DMS114 treated with DMSO at 0.1 percent for 48 hours (cell line): Measurements from ENCODE around the gene PNPLA7.

Experiments used
- DNase-seq: peaks from one replicate; lab custom pipeline; 2025; ENCODE audit not compliant: unreplicated experiment; lab: John Stamatoyannopoulos, UW

PNPLA7 gene

DNA sequence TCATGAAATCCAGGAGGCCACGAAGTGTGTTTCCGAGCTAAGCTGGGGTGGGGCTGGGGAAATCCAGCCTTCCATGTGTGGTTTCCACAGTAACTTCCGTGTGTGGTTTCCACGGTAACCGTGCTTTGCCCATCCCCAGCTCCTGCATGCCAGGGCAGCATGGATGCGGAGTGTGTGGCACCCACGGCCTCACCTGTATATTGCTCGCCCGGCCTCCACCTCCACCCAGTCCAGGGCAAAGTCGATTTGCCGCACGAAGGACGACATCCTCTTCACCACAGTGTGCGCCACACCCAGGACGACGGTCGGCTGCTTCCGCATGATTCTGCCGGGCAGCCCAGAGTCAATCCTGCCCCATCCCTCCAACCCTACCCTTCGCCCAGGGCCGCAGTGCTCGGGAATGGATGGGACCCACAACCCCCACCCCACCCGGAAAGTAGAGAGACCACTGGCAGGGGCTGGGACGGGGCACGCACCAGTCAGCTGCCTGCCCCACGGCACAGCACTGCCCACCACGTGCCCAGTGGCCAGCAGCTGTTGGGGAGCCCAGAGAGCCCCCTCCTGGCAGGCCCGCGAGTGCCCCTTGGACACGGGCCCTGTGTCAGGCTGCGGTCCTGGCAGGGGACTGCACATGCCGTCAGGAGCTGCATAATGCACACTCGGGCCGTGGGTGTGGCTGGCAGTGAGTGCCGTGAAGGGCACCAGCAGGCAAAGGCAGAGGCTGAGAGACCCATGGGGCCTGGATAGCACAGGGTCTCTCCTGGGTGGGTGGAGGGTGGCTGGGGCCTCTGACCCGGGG lies 52.1 kb downstream of the PNPLA7 start:
- DNase-seq: no peak

DNA sequence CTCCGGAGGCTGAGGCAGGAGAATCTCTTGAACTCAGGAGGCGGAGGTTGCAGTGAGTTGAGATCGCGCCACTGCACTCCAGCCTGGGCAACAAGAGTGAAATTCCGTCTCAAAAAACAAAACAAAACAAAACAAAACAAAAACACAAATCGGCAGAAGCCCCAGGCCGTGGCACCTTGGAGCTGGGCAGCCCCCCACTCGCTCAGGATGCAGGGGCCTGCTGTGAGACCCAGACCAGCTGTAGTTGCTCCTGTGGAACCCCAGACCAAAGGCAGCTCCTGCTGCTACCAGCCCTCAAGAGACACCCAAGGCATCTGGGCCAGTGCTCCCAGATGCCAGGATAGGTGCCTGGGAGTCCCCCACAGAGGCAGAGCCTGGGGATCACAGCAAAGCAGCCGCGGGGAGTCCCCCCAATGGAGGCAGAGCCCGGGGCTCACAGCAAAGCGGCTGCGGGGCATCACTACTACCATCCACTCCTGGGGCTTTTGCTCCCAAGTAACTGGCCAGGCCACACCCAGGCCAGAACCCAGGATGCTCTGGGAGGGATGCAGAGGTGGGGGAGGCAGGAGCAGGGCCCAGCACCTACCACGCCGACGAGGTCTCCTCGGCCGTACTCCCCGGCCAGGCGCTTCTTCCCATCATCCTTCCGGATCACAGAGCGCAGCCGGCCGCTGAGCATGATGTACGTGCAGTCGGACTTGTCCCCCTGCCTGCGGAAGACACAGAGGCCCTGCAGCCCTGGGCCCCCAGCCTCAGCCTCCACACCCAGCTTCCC lies 53.4 kb downstream of the PNPLA7 start:
- DNase-seq: no peak

DNA sequence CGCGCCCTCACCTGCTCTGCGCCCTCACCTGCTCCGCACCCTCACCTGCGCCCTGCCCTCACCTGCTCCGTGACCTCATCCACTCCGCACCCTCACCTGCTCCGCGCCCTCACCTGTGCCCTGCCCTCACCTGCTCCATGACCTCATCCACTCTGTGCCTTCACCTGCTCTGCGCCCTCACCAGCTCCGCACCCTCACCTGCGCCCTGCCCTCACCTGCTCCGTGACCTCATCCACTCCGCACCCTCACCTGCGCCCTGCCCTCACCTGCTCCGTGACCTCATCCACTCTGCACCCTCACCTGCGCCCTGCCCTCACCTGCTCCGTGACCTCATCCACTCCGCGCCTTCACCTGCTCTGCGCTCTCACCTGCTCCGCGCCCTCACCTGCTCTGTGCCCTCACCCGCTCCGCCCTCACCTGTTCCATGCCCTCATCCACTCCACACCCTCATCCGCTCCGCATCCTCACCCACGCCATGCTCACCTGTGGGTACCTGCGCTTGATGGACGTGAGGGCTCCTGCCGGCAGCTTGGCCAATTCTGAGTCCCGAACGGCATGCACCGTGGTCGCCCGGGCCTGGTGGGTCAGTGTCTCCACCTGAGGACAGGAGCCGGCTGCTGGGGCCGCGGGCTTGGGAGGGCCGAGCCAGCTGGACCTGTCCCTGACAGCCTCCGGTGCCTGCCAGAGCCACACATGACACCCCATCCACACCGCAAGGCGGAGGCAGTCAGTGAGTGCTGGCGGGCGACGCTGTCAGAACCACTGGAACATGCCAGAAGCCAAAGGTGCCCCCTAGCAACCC lies 55.5 kb downstream of the PNPLA7 start:
- no peak for DNase-seq

DNA sequence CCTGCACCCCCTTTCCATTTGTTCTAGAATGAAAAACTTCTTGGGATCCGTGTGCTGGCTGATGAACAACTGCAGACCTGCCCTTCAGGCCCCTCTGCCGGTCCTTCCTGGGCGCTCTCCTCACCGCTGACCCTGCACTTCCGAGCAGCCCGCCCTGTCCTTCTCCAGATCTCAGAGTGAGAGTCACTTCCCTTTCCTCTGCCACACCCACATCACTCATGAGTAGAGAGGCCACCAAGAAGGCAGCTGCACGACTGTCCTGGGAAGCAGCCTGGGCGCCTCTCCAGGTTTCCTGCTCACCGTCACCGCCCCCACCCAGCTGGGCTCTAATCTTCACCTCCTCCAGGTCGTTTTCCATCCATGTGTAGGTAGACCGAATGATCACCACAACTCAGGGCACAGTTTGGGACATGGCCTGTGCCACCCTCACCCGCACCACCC lies 56.1 kb downstream of the PNPLA7 start:
- DNase-seq: no peak

DNA sequence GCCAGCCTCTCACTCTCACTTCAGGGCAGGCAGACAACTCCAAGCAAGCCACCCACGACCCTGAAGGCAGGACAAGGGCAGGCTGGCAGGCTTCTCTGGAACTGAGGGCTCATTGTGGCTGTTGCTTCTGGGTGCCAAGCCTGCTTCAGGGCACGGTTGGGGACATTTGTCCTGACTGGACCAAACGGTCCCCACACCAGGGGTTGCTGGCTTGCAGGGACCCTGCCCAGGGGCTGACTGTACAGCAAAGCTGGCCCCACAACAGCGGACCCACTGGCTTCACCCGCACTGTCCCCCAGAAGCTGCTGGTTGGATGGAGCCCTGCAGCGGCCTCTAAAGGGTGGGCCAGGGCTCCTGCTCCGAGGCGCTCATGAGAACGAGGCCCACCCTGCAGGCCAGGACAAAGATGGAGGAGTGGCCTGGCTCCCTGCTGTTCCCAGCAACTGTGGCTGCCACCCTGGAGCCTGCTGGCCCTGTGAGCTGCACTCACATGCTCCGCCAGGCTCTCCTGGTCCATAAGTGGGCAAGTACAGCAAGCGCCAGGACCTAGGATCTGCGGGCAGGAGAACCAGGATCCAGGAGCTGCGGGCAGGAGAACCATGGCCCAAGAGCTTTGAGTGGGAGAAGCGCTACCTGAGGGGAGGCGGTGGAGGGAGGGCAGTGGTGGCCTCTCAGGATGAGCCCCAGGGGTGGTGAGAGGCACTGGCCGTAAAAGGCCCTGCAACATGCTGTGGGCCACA lies 56.7 kb downstream of the PNPLA7 start:
- no peak for DNase-seq

DNA sequence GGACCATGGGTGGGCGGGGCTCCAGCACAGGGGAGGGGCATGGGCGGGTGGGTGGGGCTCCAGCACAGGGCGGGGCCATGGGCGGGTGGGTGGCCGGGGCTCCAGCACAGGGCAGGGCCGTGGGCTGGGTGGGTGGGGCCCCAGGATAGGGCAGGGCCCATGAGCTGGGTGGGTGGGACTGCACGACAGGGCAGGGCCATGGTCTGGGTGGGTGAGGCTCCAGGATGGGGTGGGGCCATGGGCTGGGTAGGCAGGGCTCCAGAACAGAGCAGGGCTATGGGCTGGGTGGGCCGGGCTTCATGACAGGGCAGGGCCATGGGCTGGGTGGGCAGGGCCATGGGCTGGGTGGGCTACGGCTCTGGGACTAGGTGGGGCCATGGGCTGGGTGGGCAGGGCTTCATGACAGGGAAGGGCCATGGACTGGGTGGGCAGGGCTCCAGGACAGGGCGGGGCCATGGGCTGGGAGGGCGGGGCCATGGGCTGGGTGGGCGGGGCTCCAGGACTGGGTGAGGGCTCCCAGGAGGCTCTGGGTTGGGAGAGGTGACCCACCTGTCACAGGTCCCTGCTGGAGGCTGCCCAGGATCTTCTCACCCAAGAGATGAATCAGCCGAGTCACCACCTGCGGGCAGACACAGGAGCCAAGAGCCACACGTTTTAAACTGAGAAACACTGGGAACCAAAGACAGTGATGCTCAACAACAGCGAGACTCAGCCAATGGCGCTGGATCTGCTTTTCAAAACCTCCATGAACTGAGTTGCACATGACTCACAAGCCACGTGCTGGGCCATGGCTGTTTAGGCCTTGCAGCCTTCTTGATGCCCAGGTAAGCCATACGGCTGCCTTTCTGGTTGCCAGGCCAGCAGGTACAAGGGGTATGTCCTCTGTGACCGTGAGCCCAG lies 57.5 kb downstream of the PNPLA7 start:
- no peak for DNase-seq

DNA sequence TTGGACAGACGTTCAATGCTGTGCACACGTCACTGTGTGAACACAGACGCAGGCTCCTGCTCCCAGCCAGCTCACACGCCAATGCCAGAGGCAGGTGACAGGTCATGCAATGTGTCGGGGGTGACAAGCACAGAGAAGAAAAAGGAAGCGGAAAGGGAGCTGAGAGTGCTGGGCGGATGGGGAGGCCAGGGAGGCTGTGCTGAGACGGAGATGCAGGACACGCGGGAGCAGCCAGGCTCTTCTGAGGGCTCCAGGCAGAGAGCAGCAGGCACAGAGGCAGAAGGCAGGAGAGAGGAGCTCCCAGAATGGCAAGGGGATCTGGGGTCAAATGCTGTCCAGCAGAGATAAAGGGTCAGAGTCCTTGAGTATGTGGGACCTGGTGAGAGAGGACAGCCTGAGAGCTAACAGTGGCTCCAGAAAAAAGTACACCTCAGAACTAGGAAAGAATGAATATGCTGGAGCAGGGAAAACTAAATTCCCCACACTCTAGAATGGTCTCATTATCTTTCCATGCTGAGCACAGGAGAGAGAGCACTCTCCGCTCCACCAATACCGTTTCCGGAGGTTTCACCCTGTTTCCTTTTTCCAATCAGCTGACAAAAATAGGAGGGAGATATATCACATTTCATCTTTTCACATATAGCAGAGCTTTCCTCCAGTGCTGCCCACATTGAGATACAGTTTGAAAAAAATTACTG lies 58.3 kb downstream of the PNPLA7 start:
- DNase-seq: no peak

DNA sequence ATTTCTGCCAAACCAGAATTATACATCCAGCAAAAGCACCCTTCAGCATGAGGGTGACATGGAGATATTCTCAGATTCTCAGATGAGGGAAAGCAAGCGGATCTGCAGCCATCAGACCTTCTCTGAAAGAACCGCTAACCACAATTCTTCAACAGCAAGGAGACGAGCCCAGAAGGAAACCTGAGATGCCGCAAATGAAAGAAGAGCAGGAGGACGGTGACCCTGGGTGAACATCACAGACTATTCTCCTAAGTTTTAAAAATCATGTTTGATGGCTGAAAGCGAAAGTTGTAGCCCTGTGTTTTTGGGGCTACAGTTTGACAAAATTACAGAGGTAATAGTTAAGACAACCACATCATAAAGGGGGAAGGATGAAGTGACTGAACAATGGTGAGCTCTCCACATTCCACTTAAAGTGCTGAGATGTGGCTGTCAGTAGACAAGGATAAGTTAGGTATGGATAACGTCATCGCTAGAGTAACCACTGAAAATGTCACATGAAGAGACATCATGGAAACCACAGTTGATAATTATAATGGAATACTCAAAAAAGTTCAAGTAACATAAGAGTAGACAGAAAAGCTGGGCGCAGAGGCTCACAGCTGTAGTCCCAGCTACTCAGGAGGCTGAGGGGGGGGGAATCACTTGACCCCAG lies 59.5 kb downstream of the PNPLA7 start:
- DNase-seq: no peak

DNA sequence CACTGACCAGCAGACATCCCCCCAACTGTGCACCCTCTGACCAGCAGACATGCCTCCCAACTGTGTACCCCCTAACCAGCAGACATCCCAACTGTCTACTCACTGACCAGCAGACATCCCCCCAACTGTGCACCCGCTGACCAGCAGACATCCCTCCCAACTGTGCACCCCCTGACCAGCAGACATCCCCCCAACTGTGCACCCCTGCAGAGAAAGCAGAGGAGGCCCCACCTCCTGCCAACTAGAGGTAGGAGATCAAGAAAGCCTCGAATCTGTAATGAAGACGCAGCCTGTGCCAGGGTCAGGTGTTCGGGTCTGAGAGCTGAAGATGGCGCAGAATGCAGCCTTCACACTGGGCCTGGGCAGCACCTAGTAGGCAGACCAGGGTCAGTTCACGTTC lies 61.3 kb downstream of the PNPLA7 start:
- DNase-seq: no peak

DNA sequence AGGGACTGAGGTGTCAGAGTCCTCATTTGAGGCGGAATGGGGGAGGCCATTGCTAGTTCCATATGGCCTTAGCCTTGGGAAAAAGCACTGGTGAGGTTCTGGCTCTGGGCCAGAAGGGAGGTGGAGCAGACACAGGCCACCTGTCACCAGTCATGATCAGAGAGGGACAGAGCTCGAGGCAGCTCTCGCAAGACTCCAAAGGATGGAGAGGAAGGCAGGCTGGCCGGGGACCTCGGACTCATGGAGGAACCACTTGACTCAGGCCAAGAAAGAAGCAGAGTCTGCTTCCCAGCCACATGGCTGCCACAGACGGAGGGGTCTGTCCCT lies 61.9 kb downstream of the PNPLA7 start:
- DNase-seq: no peak

DNA sequence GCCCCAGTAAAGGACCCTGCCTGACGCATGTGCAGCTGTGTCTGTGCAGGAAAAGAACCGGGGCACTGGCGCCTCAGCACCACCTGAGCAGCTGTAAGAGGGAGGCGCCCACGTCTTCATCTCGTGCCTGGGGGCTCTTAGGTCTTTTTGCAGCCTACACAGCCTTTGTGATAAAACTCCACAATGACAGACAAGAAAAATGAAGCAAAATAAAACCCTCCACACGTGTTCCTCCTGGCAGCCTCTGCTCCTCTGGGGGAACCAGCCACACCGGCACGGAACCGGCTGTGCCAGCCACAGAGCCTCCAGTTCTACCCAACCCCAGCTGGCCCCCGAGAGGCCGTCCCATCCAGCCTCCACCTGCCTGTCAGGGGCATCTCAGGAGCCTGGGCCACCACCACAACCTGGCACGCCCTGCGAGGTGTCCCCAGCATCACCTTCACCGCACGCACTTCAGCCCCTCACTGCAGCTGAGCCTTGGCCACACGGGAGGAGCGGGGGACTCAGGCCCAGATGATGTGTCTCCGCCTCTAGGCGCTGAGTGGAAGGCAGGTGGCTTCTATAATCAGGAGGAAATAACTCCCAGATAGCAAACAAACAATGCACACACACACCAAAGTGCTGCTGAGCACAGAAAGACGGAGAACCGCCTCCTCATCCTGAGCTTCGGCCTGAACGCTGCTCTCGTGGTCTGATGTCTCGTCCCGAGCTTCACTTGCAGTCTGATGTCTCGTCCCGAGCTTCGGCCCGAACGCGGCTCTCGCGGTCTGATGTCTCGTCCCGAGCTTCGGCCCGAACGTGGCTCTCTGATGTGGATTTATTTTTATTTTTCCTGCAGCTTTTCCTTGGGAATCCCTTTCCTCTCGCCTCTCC lies 62.5 kb downstream of the PNPLA7 start:
- DNase-seq: no peak

DNA sequence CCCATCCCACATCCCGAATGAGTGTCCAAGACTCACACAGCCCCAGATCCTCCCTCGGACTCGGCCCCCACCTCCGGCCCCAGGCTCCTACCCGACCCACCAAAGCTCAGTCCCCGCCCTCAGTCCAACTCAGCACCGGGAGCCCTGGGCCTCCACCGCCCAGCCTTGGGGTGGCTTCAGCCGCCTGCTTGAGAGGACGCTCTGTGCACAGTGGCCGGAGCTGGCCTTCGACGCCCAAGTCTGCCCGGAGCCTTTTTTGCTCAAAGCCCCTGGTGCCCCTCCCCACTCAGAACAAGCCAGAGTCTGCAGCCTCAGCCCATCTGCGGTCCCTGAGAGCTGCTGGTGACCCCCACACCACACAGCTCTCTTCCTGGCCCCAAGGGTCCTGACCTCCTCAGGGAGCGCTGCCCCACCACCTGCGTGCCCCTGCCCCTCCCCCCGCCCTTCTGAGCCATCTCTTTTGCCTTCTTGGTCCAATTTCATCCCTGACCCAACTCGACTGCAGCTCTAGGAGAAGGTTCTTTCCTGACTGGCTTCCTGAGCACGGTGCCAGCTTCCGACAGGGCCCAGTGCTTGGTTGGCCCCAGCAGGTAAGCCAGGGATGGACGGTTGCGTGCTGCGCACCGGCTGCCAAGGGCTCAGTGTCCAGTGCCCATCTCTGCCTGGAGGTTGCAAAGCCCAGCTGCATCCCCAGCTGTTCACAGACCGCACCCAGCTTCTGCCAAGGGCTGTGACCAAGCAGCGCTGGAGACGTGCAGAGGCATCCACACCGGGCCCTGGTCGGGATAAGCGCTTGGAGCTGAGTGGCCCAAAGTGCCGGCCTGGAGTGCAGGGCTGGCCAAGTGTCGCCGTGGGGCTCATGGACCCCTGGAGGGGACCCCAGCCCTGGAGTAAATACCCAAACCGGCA lies 63.4 kb downstream of the PNPLA7 start:
- no peak for DNase-seq

DNA sequence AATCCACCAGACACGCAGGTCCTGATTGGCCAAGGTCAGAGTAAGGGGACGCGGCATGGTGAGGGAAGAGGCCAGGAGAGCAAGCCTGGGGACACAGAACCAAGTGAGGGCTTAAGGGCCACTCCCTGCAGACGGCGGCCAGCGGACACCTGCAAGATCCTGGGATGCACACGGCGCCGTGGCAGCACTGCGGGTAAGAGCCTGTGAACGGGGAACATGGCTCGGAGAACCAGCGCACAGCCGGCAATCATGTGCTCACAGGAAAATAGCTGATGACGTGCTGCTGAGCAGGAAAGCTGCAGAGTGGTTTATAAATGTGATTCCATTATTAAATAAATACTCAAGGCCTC lies 64.1 kb downstream of the PNPLA7 start:
- DNase-seq: no peak

DNA sequence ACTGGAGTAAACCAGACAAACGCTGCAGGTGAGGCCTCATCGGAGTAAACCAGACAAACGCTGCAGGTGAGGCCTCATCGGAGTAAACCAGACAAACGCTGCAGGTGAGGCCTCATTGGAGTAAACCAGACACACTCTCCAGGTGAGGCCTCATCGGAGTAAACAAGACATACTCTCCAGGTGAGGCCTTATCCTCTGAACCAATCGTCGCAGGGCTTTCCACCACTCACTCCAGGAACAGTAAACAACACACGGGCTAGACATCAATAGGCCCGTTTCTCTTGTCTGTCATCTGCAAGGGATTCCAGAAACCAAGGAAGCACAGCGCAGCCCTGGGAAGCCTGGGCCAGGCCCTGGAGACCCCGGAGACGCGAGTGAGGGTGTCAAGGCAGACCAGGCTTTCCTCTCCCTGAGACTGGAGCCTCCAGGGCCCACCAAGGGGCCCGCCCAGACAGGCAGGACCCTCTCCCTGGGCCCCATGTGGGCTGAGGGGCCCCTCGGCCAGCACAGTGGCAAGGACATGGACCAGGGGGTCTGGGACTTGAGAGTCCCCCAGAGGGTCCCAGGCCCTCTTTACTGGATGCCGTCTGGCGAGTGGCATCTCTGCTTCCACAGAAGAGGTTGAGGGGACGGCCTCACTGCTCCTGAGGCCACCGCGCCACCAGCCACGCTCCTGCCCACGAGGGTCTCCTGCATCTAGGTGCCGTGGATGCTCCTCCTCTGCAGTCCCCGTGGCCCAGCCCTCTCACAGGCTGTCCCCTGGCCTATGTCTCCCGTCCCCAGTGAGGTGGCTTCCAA lies 64.7 kb downstream of the PNPLA7 start:
- no peak for DNase-seq

DNA sequence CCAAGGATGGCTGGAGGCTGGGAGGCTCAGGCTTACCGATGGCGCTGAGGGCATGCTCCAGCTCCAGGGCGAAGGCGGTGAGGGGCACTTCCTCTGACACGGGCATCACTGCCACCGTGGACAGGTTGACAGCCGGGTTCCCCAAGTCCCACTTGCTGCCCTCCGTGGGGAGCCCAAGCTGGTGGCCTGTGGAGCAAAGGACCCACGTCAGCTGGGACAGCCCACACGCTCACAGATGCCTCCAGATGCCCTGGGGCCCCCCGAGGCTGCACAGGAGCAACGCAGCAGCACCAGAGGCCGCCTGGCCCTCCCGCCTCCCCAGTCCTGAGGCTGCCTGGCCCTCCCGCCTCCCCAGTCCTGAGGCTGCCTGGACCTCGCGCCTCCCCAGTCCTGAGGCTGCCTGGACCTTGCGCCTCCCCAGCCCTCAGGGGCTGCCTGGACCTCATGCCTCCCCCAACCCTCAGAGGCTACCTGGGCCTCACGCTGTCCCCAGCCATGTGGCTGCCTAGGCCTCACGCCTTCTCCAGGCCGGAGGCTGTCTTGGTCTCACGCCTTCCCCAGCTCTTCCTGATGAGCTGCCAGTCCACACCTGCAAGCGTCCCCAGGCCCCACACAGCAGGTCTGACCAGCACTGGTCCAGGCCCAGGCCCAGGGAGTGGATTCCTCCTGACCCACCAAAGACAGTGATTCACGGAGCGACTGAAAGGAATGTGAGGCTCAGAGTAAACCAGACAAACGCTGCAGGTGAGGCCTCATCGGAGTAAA lies 65.5 kb downstream of the PNPLA7 start:
- no peak for DNase-seq
